Stimulated activated CD4-positive, alpha-beta T cell treated with anti-CD3 and anti-CD28 coated beads, Interleukin-15, amount 100 ng/mL, for 1 hour (primary cell): ENCODE results near the gene DTX2.
"Not testable (repeated sequence)": the region's sequence is repeated elsewhere in the genome, so short reads cannot be mapped to it uniquely, and the experiment has no call there.

Experiments
- DNase-seq, 2 donors: peaks; one replicate each; pipeline ENCODE4 v3.0.0-alpha.2; 2020; ENCODE audit warnings: low read depth in 1 of 2, low spot score in 1 of 2

The DTX2 gene

DNA sequence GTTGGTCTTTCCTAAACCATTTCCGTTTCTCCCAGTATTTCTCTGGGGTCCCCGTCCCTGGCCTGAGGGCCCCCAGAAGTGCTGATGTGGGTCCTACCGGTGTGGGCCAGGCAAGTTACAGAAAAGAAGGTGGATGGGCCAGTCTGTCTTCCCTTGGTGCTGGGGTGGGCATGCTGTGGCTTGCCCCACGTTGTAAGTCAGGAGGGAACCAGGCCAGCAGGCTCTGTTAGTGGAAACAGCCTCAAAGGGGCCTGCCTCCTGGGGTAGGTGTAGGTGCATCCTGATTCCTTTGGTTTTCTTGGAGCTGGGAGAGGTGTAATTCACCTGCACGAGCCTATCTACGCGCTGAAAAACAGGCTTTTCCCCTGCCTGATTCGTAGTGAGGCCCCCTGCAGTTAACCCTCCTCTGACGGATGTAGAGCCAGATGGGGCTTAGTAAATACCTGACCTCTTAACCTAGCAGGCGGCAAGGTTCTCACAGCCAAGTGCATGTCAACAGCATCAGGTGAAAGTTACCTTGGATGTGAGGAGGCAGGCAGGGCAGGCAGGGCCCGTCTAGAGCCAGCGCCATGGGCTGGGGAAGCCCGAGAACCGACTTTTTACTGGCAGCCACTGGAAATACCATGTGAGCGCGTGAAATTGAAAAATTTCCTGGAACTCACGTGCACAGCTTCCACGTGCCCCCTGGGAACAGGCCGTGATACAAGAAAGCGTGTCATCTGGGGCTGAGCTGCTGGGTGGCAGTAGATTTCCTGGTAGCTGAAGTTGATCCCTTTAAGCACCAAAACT is 24.5 kb downstream of the DTX2 start:
- DNase-seq, result not testable (repeated sequence)

DNA sequence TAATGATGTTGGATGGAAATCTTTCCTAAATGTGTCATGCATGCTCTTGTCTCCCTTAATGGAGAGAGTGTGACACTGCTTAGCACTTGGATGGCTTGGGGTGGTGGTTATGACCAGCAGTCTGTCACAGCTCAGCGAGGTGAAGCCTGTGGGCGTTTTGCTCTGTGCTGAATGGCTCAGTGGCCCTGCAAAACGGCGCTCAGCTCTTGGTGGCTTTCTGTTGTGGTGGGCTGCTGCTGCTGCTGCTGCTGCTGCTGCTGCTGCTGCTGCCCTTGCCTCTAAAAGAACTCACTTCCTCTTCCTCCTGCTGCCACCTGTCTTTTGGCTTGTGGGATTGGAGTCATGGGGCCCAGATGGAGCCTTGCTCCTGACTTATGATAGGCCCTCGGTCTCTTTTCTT is 25.1 kb downstream of the DTX2 start:
- not testable (repeated sequence) for DNase-seq

GRCh38 chr7:76487969-76488368 is 26.5 kb downstream of the DTX2 start:
- not testable (repeated sequence) for DNase-seq

DNA sequence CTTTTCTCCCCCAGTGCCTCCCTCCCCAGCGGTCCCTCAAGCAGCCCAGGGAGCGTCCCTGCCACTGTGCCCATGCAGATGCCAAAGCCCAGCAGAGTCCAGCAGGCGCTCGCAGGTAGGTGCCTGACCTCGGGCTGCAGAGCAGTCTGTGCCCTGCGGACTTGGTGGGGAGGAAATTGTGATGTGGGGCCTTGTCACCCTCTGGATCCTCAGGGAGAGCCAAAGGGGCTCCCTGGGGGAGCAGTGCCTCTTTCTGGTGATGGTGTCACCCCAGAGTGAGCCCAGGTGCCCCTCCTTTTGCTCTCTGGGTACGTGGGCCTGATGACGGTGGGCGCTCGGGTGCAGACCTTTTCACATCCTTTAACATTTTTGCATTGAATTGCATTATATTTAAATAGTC is 30.6 kb downstream of the DTX2 start:
- not testable (repeated sequence) for DNase-seq

- not testable (repeated sequence) for DNase-seq
Measured at GRCh38 chr7:76495717-76496116, 34.2 kb downstream of the DTX2 start.

DNA sequence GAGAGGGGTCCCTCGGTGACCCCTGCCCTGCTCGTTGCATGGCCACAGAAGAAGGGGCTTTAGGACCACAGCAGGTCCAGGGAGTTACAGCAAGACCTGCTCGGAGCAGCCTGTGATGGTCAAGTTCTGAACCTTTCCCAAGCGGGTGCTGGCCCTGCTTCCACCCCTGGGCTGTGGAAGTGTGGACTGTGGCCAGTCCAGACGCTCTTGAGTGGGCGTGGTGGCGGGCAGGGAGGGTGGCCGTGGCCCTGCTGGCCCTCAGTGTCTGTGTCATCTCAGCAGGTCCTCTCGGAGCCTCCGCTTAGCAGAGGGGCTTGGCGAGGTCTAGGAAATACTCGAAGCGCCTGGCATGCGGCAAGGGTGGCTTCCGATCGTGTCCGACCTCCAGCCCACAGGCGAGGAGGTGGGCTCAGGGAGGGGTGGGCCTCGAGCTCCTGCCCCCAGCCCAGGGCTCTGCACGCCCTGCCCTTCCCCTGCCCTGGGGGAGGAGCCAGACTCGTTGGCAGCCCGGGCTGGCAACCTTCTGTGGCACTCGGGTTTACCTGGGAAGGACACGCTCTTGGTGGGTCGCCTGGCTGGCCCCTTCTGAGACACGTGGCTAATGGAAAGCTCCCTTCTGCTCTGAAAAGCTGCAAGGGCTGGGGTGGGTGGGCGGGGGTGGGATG is 36.5 kb downstream of the DTX2 start:
- not testable (repeated sequence) for DNase-seq

GRCh38 chr7:76498583-76499200 is 37.2 kb downstream of the DTX2 start:
- not testable (repeated sequence) for DNase-seq

DNA sequence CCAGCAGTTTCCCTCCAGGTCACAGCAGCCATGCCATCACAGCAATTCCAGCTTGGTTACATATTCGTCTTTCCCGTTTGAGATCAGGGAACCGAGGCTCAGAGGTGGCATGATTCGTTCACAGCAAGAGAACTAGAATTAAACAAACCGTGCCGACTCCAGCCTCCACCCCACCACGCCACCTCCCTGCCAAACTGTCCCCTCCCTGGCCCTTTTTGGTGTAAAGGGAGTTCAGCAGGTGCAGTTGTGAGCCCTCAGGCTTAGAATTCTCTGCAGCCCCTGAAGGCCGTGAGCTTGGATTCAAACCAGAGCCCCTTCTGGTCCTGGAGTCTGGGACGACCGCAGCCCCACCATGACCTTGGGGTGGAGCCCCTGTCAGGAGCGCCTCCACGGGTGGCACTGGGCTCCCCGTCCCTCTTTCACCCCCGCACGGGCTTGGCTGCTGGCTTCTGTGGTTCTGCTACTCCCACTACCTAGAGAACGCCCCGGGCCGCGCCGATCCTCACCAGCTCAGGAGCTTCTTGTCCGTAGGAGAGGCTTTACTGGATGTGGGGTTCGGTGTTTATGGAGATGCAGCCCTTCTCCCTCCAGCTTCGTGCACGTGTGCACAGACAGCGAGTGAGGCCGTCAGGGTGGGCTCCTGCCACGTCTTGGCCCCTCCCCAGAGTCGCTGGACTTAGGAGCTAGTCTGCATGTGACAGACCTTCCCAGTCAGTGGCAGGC is 37.9 kb downstream of the DTX2 start:
- not testable (repeated sequence) for DNase-seq

- not testable (repeated sequence) for DNase-seq
Measured at GRCh38 chr7:76499924-76500241, 38.4 kb downstream of the DTX2 start.

GRCh38 chr7:76502224-76502623 is 40.7 kb downstream of the DTX2 start:
- not testable (repeated sequence) for DNase-seq

DNA sequence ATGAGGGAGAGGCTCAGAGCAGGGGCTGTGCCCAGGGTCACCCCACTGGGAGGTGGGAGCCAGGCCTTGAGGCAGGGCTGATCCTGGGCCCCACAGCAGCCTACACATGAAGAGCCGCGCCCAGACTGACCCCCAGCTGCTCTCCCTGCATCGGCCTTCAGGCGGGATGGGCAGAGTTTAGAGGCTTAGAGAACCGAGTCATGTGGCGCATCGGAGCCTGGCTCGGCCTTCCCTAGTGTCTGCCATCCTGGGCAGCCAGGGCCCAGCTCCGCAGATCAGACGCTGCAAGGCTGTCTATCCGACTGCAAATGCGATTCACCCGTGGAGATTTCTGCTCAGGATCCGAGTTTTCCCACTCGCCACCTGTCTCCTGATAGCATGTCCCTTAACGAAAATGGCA is 41.3 kb downstream of the DTX2 start:
- DNase-seq, result not testable (repeated sequence)

DNA sequence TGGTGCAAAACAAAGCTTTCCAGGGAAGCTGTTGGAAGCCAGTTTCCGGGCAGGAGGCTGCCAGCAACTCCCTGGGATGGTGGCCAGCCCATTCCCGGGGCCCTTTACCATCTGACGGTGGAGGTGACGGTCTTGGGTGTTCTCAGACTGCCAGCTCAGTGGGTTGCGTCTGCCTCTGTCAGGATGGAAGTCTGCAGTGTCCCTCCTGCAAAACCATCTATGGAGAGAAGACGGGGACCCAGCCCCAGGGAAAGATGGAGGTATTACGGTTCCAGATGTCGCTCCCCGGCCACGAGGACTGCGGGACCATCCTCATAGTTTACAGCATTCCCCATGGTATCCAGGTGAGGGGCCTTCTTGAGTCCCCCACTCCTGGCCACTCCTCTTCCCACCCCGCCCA is 41.7 kb downstream of the DTX2 start:
- DNase-seq, result not testable (repeated sequence)

DNA sequence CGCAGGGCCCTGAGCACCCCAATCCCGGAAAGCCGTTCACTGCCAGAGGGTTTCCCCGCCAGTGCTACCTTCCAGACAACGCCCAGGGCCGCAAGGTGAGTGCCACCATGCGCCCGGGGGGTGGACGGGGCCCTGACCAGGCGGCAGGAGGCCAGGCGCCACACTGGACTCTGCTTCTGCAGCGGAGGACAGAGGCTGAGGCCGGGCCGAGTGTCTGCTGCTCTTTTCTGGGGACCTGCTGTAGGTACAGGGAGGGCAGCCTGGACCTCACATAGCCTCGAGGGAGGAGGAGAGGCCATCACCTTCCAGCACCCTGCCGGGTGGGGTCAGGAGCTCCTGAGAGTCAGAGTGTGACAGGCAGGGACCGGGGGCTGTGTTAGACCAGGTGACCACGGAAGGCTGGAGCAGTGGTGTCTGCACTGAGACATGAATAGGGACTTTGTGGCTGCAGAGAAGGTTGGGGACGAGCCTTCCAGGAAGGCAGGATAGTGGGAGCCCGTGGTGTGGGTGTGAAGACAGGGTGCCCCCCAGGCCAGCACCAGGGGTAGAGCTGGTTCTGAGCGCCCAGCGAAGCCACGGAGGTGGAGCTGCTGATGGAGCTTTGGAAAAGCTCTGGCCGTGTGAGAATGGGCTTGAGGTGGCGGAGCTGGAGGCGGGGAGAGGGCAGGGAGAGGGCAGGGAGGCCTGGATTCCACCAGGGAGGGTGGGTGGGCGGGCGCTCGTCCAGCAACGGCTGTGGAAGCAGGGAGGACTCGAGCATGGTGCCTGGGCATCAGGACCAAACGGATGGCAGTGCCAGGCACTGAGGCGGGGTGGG is 43.0 kb downstream of the DTX2 start:
- DNase-seq, result not testable (repeated sequence)

GRCh38 chr7:76505168-76506080 is 43.9 kb downstream of the DTX2 start:
- no peak for DNase-seq

DNA sequence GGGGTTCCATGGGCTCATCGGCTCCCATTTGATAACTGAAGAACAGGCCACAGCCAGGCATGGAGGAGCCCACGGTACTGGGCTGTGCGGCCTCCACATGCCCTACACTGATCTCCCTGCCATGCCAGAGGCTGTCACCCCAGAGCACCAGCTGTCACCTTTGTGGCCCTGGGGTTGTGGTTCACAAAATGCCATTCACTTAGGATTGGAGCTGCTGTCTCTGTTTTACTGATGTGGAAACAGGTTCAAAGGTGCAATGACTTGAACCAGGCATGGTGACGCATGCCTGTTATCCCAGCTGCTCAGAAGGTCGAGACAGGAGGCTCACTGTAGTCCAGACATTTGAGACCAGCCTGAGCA is 44.6 kb downstream of the DTX2 start:
- no peak for DNase-seq

DNA sequence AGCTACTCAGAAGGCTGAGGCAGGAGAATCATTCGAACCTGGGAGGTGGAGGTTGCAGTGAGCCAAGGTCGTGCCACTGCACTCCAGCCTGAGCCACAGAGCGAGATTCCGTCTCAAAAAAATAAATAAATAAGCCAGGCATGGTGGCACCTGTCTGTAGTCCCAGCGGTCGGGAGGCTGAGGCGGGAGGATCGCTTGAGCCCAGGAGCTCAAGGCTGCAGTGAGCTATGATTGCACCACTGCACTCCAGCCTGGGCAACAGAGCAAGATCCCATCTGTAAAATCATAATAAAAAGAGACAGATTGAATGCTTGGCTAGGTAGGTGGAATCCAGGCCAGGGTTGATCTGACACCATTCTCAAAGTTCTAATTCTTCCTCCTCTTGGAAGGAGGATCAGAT is 45.1 kb downstream of the DTX2 start:
- not testable (repeated sequence) for DNase-seq

DNA sequence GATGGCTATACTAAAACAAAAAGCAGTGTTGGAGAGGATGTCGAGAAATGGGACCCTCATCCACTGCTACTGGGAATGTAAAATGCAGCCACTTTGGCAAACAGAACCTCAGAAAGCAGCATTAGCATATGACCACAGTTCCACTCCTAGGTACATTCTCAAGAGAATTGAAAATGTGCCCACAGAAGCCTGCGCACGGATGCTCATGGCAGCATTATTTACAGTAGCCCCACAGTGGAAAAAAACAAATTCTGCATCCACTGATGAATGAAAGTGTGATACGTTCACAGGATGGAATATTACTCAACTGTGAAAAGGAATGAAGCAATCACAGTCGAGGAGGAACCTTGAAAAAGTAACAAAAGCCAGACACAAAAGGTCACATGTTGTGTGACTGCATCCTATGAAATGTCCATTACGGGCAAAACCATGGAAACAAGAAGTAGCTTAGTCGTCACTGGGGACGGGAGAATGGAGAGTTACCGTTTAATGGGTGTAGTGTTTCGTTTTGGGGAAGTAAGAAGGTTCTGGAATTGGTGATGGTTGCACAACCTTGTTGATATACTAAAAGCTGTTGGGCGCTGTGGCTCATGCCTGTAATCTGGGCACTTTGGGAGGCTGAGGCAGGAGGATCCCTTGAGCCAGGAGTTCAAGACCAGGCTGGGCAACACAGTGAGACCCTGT is 46.4 kb downstream of the DTX2 start:
- no peak for DNase-seq

GRCh38 chr7:76509931-76510877 is 48.7 kb downstream of the DTX2 start, which contains the start of gene UPK3B:
TSS of gene UPK3B (plus strand) at chr7:76510552. CDS start at chr7:76510653, 101 bp downstream.
- DNase-seq, result no peak
